ENCODE data around the gene DIPK1A.

DIPK1A gene

GRCh38 chr1:92970990-92971689 is 9.9 kb upstream of the DIPK1A start:
- no peaks in the 10 kb centered on the region for H3K9me3 ChIP-seq (replicated peaks; ENCODE audit: insufficient read depth, low read length)
- no peak overlapping the region for H3K27ac ChIP-seq (ENCODE audit: low read length)
- H3F3A ChIP-seq (ENCODE audit: insufficient read depth, low read length): peaks cover 25% of the 10 kb centered on the region
- H3K36me3 ChIP-seq (replicated peaks; ENCODE audit: insufficient read depth, low read length): no peaks in the 10 kb centered on the region
- no peaks in the 10 kb centered on the region for H3K79me2 ChIP-seq (ENCODE audit: low read length)
- H2AFZ ChIP-seq (ENCODE audit: low read length): no peak overlapping the region
- no peak overlapping the region for H3K4me3 ChIP-seq (ENCODE audit: low read length)
- H4K20me1 ChIP-seq (ENCODE audit: insufficient read depth, low read length): no peaks in the 10 kb centered on the region
- no peak overlapping the region for H3K9ac ChIP-seq (ENCODE audit: low read length)
- H3K4me2 ChIP-seq (ENCODE audit: low read depth, low read length): no peak overlapping the region
- peaks cover 32% of the 10 kb centered on the region for H3K4me1 ChIP-seq (ENCODE audit: low read length)
- no peaks in the 10 kb centered on the region for H3K27me3 ChIP-seq (replicated peaks; ENCODE audit: insufficient read depth, low read length)
- no peak for DNase-seq
- no peaks in the 10 kb centered on the region for H3K9me2 ChIP-seq (replicated peaks; ENCODE audit: insufficient read depth, low read length)
- no peak for TF ChIP-seq EZH2 (optimal IDR thresholded peaks at IDR 0.05; ENCODE audit: low read depth, low read length)
- no peak for TF ChIP-seq CTCF (IDR thresholded peaks at IDR 0.05; ENCODE audit: low read length)
- no peak for TF ChIP-seq EZH2phosphoT487 (IDR thresholded peaks at IDR 0.05; ENCODE audit: low read length)

- Histone ChIP-seq H3K9me3 (replicated peaks; ENCODE audit: insufficient read depth, low read length) (no peaks in the 10 kb centered on the region), H3K79me2 (ENCODE audit: low read length) (no peaks in the 10 kb centered on the region), H3K4me1 (ENCODE audit: low read length) (peaks cover 23% of the 10 kb centered on the region), H3K36me3 (replicated peaks; ENCODE audit: insufficient read depth, low read length) (no peaks in the 10 kb centered on the region), H3K27ac (ENCODE audit: low read length) (no peak overlapping the region), H4K20me1 (ENCODE audit: insufficient read depth, low read length) (no peaks in the 10 kb centered on the region), H3F3A (ENCODE audit: insufficient read depth, low read length) (peaks cover 19% of the 10 kb centered on the region), H3K4me3 (ENCODE audit: low read length) (no peak overlapping the region), H3K9me2 (replicated peaks; ENCODE audit: insufficient read depth, low read length) (no peaks in the 10 kb centered on the region), H2AFZ (ENCODE audit: low read length) (no peak overlapping the region), H3K27me3 (replicated peaks; ENCODE audit: insufficient read depth, low read length) (no peaks in the 10 kb centered on the region), H3K9ac (ENCODE audit: low read length) (no peak overlapping the region), H3K4me2 (ENCODE audit: low read depth, low read length) (no peak overlapping the region)
- TF ChIP-seq EZH2phosphoT487 (IDR thresholded peaks at IDR 0.05; ENCODE audit: low read length) (no peak), EZH2 (optimal IDR thresholded peaks at IDR 0.05; ENCODE audit: low read depth, low read length) (no peak), CTCF (IDR thresholded peaks at IDR 0.05; ENCODE audit: low read length) (no peak)
- no peak for DNase-seq
These were observed 8.3 kb upstream of the DIPK1A start for GRCh38 chr1:92969517-92969916.

DNA sequence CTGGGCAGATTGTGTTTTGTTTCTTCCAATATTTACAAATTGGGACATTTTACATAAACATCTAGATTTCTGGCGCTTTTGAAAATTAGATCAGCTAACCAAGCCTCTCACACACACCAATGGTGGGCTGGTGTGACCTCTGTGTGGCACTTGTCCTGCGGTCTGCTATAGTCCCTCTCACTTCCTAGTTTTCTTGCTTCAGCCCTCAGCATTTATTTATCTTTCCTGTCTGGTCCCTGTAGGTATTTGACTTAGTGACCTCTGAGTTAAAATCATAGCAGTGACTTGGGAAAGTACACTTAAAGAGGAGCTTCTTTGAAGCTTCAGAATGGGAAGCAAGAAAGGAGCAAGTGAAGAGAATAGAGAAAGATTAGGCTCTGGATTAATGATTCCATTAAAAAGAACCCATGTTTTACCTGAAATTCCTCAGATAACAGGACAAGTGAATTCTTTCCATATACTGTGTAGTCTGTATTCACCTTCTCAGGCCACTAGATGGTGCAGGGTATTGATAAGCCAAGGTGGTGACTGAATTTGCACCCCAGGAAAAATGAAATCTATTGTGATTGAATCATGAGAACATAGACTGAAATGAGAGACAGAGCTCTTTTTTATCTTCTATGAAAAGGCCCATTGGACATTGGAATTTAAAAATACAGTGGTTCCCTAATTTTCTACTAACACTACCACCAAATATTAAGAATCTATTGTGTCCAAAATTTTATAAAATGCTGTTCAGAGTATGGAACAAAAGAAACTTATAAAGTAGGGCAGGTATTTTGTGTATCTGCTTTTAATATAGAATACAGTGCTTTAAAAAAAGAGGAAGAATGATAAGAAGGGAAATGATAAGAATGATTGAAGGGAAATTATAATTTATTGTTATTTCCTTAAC is 7.1 kb upstream of the DIPK1A start:
- H3K4me2 ChIP-seq (ENCODE audit: low read depth, low read length): no peak overlapping the region; the same call in 1 of the 2 replicates
- TF ChIP-seq EZH2 (optimal IDR thresholded peaks at IDR 0.05; ENCODE audit: low read depth, low read length) (no peak), CTCF (IDR thresholded peaks at IDR 0.05; ENCODE audit: low read length) (peak; percentile 60)
- H3K27ac ChIP-seq (ENCODE audit: low read length): no peak overlapping the region

More for the DNA sequence above, 7.1 kb upstream of the DIPK1A start:
- H3K27me3 ChIP-seq (replicated peaks; ENCODE audit: insufficient read depth, low read length): no peaks in the 10 kb centered on the region
- H4K20me1 ChIP-seq (ENCODE audit: insufficient read depth, low read length): no peaks in the 10 kb centered on the region
- no peak for DNase-seq
- no peaks in the 10 kb centered on the region for H3K9me2 ChIP-seq (replicated peaks; ENCODE audit: insufficient read depth, low read length)
- H3K4me1 ChIP-seq (ENCODE audit: low read length): peaks cover 19% of the 10 kb centered on the region
- H2AFZ ChIP-seq (ENCODE audit: low read length): no peak overlapping the region
- H3F3A ChIP-seq (ENCODE audit: insufficient read depth, low read length): peaks cover 11% of the 10 kb centered on the region
- no peaks in the 10 kb centered on the region for H3K36me3 ChIP-seq (replicated peaks; ENCODE audit: insufficient read depth, low read length)
- no peaks in the 10 kb centered on the region for H3K9me3 ChIP-seq (replicated peaks; ENCODE audit: insufficient read depth, low read length)
- no peak overlapping the region for H3K4me3 ChIP-seq (ENCODE audit: low read length)
- no peak overlapping the region for H3K9ac ChIP-seq (ENCODE audit: low read length)
- no peaks in the 10 kb centered on the region for H3K79me2 ChIP-seq (ENCODE audit: low read length)
